B cell (primary cell): ENCODE results near the gene CWC27. TPM values are rescaled to one million over a fixed set of nuclear protein-coding genes. Genes with fewer than 3 reads are reported as not detected.

Source experiments
- ATAC-seq: fragments of 200-7000 bp; cut with Tn5 transposase; one replicate; pipeline ENCODE4 v1.10.0; 2021; ENCODE audit warnings: low read depth, mild to moderate bottlenecking, moderate number of reproducible peaks, moderate library complexity
- CTCF ChIA-PET: fragments of 350-600 bp; sonication (Branson Sonifier 250); formaldehyde crosslinking; loops from one replicate; lab custom pipeline; 2021; ENCODE audit warnings: antibody characterized with exemption, inconsistent platforms; lab: Charles Lee
- POLR2A ChIA-PET: fragments of 350-600 bp; sonication (Branson Sonifier 250); formaldehyde crosslinking; loops from one replicate; lab custom pipeline; 2021; ENCODE audit warnings: antibody characterized with exemption; lab: Charles Lee
- DNase-seq: peaks from one replicate; pipeline ENCODE4 v3.0.0; 2013
- H2AFZ ChIP-seq: 2 replicates; pipeline ENCODE4 v1.6.1; 2012; ENCODE audit warnings: mild to moderate bottlenecking, low read depth, low read length; ENCODE audit not compliant: insufficient read depth, poor library complexity, severe bottlenecking
- H3K27ac ChIP-seq, 2 donors: 1 replicate in 1 of 2; 2 replicates in 1 of 2; pipeline ENCODE4 v1.5.1; 2012 to 2013; ENCODE audit warnings: low read length in 2 of 2, mild to moderate bottlenecking in 2 of 2, moderate library complexity in 1 of 2
- H3K27me3 ChIP-seq, 4 experiments: fragments of 200-600 bp in 1 of 4; sonication (generic) in 1 of 4; replicated peaks in 1 of 4; 1 replicate in 2 of 4; 2 replicates in 2 of 4; pipeline versions ENCODE4 v1.6.1 to v1.7.0; 2013 to 2016; ENCODE audit warnings: low read length in 3 of 4, mild to moderate bottlenecking in 2 of 4, mixed read lengths in 1 of 4, moderate library complexity in 1 of 4; ENCODE audit not compliant: insufficient read depth in 4 of 4, control insufficient read depth in 3 of 4; ENCODE audit errors: control extremely low read depth in 1 of 4
- H3K36me3 ChIP-seq, 2 experiments: replicated peaks in 1 of 2; 1 replicate in 1 of 2; 2 replicates in 1 of 2; pipeline versions ENCODE4 v1.6.1 to v1.7.1; 2013; ENCODE audit warnings: low read length in 1 of 2; ENCODE audit not compliant: insufficient read depth in 2 of 2, control insufficient read depth in 1 of 2; ENCODE audit errors: control extremely low read depth in 1 of 2, extremely low read depth in 1 of 2
- H3K4me1 ChIP-seq, 2 donors: fragments of 200-600 bp in 1 of 2; sonication (generic) in 1 of 2; 1 replicate in 1 of 2; 2 replicates in 1 of 2; pipeline versions ENCODE4 v1.5.1 to v1.6.1; 2013 to 2017; ENCODE audit warnings: low read length in 2 of 2; ENCODE audit not compliant: control insufficient read depth in 2 of 2, insufficient read depth in 2 of 2
- H3K4me2 ChIP-seq: replicated peaks from 2 replicates; pipeline ENCODE3; 2012; ENCODE audit warnings: mild to moderate bottlenecking, low read depth, low read length; ENCODE audit not compliant: poor library complexity, severe bottlenecking
- H3K4me3 ChIP-seq, 5 experiments: fragments of 200-600 bp in 1 of 5; sonication (generic) in 1 of 5; 1 replicate in 3 of 5; 2 replicates in 2 of 5; pipeline versions ENCODE4 v1.5.1 to v1.7.0; 2011 to 2016; ENCODE audit warnings: low read length in 4 of 5, mild to moderate bottlenecking in 4 of 5, low read depth in 2 of 5, control low read depth in 1 of 5, moderate library complexity in 1 of 5; ENCODE audit not compliant: insufficient read depth in 1 of 5; ENCODE audit errors: control extremely low read depth in 1 of 5, extremely low read depth in 1 of 5
- H3K79me2 ChIP-seq: fragments of 200-600 bp; sonication (generic); one replicate; pipeline ENCODE4 v1.6.0; 2016; ENCODE audit warnings: low read length; ENCODE audit not compliant: control insufficient read depth, insufficient read depth
- H3K9ac ChIP-seq: fragments of 200-600 bp; sonication (generic); 2 replicates; pipeline ENCODE4 v1.6.1; 2017; ENCODE audit warnings: mild to moderate bottlenecking, low read length, moderate library complexity
- H3K9me3 ChIP-seq, 3 donors: one replicate each; pipeline versions ENCODE4 v1.6.1 to v1.7.1; 2013; ENCODE audit warnings: low read length in 2 of 3; ENCODE audit not compliant: control insufficient read depth in 2 of 3, insufficient read depth in 1 of 3; ENCODE audit errors: control extremely low read depth in 1 of 3
- H4K20me1 ChIP-seq: 2 replicates; pipeline ENCODE4 v1.6.0; 2012; ENCODE audit warnings: mild to moderate bottlenecking, low read length; ENCODE audit not compliant: insufficient read depth, control insufficient read depth, poor library complexity, severe bottlenecking
- H3K27ac Mint-ChIP-seq: one replicate; pipeline ENCODE4 v1.8.0; 2021; ENCODE audit warnings: mixed read lengths
- H3K27me3 Mint-ChIP-seq: one replicate; pipeline ENCODE4 v1.8.0; 2021; ENCODE audit warnings: mixed read lengths
- H3K4me1 Mint-ChIP-seq: one replicate; pipeline ENCODE4 v1.8.0; 2021; ENCODE audit warnings: mixed read lengths
- H3K4me3 Mint-ChIP-seq: one replicate; pipeline ENCODE4 v1.8.0; 2021; ENCODE audit warnings: mixed read lengths
- H3K9me3 Mint-ChIP-seq: one replicate; pipeline ENCODE4 v1.8.0; 2022; ENCODE audit warnings: mixed read lengths; ENCODE audit not compliant: insufficient read depth
- CTCF ChIP-seq: fragments of 200-600 bp; IDR thresholded peaks from one replicate; pipeline ENCODE4 v1.8.0; 2022; ENCODE audit warnings: antibody characterized with exemption, mild to moderate bottlenecking
- EZH2 ChIP-seq: IDR thresholded peaks from 2 replicates; pipeline ENCODE4 v1.6.1; 2012; ENCODE audit warnings: borderline replicate concordance, low read depth, mild to moderate bottlenecking, moderate library complexity, low read length; ENCODE audit not compliant: insufficient read depth, poor library complexity, severe bottlenecking
- WGBS: methylation state at CpG from one replicate; pipeline ENCODE4 v1.1.5; 2013; ENCODE audit warnings: missing lambda C conversion rate; ENCODE audit not compliant: insufficient coverage; 5-methylcytosine and 5-hydroxymethylcytosine counted together
- intact Hi-C: fragments of 100-400 bp; cut with micrococcal nuclease; formaldehyde crosslinking; loops from one replicate; pipeline ENCODE4 v1.10.0; 2022
- polyA plus RNA-seq: library from polyadenylated mRNA; depleted of rRNA; stranded (reverse); fragments of >200 nt; gene quantifications from 2 replicates; pipeline ENCODE4 v1.2.3, GENCODE V29; 2012
- total RNA-seq, 2 donors: library from RNA; stranded (reverse); fragments of 120-200 nt in 1 of 2; gene quantifications; 1 replicate in 1 of 2; 2 replicates in 1 of 2; pipeline versions ENCODE4 v1.2.3 to v1.2.4, GENCODE V29; 2013 to 2022

Gene CWC27
- total and polyA plus RNA-seq, 2 donors (not counting 1 experiment from before 2014, with no cell fraction given): 6.6 to 30.5 TPM

DNA sequence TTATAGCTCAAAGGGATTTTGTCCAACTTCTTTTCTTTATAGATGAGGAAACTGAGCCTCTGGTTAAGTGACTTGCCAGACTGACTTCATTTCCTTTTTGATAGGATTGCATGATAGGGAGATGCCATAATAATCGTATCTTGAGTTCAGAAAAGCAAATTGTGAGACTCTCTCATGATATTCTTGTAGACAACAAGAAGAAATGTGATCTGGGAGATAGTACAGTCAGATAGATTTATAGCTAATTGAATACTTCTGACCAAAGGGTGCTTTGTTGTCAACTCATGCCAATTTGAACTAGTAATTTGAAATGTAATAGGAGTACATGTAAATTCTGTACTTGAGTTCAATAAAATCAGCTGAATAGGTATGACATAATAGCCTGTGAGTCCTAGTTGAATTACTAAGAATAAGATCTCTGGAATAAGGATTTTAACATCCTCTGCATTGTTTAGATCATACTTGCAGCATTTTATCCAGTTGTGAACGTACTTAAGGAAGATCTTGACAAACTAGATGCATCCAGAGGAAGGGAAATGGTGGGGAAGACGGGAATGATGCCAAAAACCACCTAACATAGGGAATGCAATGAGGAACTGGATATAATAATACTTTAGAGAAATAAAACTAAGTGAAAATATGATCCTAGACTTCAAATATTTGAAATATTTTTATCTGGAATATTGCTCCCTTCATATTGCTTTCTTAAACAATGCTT is 25.5 kb downstream of the CWC27 start:
- no peak overlapping the region for H3K27ac ChIP-seq
- no peaks in the 10 kb centered on the region for H3K9me3 ChIP-seq
- ChIA-PET POLR2A (no interaction called here), CTCF (interaction anchor here (1.0 to 2.5 kb wide), 2 partner anchors 11 to 688 kb away, joined by 3 to 7 read pairs; no protein-coding TSS in a partner anchor)
- H3K4me3 Mint-ChIP-seq: no peak overlapping the region
- H2AFZ ChIP-seq: no peak overlapping the region
- no peaks in the 10 kb centered on the region for H3K79me2 ChIP-seq
- peaks cover 7 to 13% of the 10 kb centered on the region in 2 experiments for H3K36me3 ChIP-seq
- no peak for TF ChIP-seq EZH2
- TF ChIP-seq CTCF: no peak
- H3K4me1 Mint-ChIP-seq: no peaks in the 10 kb centered on the region
- WGBS: 100% methylated on average over 1 of the region's 3 CpGs
- H3K4me2 ChIP-seq: no peak overlapping the region
- DNase-seq: no peak
- intact Hi-C loops: no loop called here
- no peak overlapping the region for H3K27ac Mint-ChIP-seq
- H3K27me3 Mint-ChIP-seq: no peaks in the 10 kb centered on the region
- no peak overlapping the region for H3K4me3 ChIP-seq
- no peaks in the 10 kb centered on the region for H3K27me3 ChIP-seq
- no peaks in the 10 kb centered on the region for H4K20me1 ChIP-seq
- no peaks in the 10 kb centered on the region for H3K4me1 ChIP-seq
- H3K9ac ChIP-seq: no peak overlapping the region
- no peaks in the 10 kb centered on the region for H3K9me3 Mint-ChIP-seq
- ATAC-seq: no peak

DNA sequence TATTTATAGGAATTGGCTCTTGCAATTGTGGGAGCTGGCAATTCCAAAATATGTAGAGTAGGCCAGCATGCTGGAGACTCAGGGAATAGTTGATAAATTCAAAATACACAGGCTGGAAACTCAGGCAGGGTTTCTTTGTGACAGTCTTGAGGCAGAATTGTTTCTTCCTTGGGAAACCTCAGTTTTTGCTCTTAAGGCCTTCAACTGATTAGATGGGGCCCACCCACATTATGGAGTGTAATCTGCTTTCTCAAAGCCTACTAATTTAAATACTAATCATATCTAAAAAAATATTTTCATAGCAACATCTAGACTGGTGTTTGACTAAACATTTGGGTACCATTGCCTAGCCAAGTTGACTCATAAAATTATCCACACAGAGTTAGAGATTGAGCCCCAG is 27.6 kb downstream of the CWC27 start:
- H3K27me3 Mint-ChIP-seq: no peaks in the 10 kb centered on the region
- Histone ChIP-seq H3K4me2 (no peak overlapping the region), H3K79me2 (no peaks in the 10 kb centered on the region), H3K4me1 (no peaks in the 10 kb centered on the region), H2AFZ (no peak overlapping the region), H3K9ac (no peak overlapping the region), H3K9me3 (no peaks in the 10 kb centered on the region), H3K27ac (no peak overlapping the region), H3K36me3 (peaks cover 9 to 12% of the 10 kb centered on the region in 2 experiments), H3K4me3 (no peak overlapping the region), H3K27me3 (no peaks in the 10 kb centered on the region), H4K20me1 (no peaks in the 10 kb centered on the region)
- no peak overlapping the region for H3K27ac Mint-ChIP-seq
- POLR2A ChIA-PET: no interaction called here
- no peak for DNase-seq
- ATAC-seq: no peak
- no peaks in the 10 kb centered on the region for H3K4me1 Mint-ChIP-seq
- H3K9me3 Mint-ChIP-seq: no peaks in the 10 kb centered on the region
- no peak for TF ChIP-seq CTCF
- no peak for TF ChIP-seq EZH2
- intact Hi-C loops: no loop called here
- H3K4me3 Mint-ChIP-seq: no peak overlapping the region
- CTCF ChIA-PET: no interaction called here
